ENCODE results near the gene LMOD2.

The LMOD2 gene

GRCh38 chr7:123663200-123663599, 7.5 kb downstream of the LMOD2 start:
- Histone ChIP-seq H3K4me3 (ENCODE audit: low read length) (no peak overlapping the region), H3K9ac (ENCODE audit: low read length) (no peak overlapping the region), H4K20me1 (ENCODE audit: insufficient read depth, low read length) (no peaks in the 10 kb centered on the region), H3K9me3 (ENCODE audit: insufficient read depth, low read length) (no peaks in the 10 kb centered on the region), H3K4me2 (ENCODE audit: low read length) (no peak overlapping the region), H3K4me1 (ENCODE audit: low read length) (no peaks in the 10 kb centered on the region), H3K79me2 (ENCODE audit: low read length) (no peaks in the 10 kb centered on the region), H3K27me3 (ENCODE audit: low read depth, low read length) (no peaks in the 10 kb centered on the region), H3K27ac (ENCODE audit: low read length) (no peak overlapping the region), H3K36me3 (replicated peaks; ENCODE audit: low read depth, low read length) (no peaks in the 10 kb centered on the region), H2AFZ (ENCODE audit: low read depth, low read length) (no peak overlapping the region)
- TF ChIP-seq CTCF (IDR thresholded peaks at IDR 0.05; ENCODE audit: low read depth, low read length) (no peak), EZH2phosphoT487 (IDR thresholded peaks at IDR 0.05; ENCODE audit: low read depth) (no peak)

DNA sequence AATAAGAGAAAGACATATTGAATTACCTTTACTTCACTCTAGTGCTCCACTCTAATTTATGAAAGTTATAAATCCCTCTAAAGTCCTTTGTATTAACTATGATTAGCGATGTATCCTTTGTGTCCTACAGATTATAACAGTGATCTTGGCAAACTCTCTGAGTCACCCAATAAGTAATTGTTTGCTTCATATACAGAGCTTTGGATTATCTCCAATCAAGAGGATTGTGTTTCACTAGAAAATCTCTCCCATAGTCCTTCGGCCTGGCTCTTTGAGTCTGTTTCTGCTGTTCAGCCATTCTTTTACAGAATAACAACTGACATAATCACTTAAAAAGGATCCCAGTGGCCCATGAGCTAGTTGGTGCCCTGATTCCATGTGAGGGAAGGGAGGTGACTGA, 9.5 kb downstream of the LMOD2 start:
- H3K4me2 ChIP-seq (ENCODE audit: low read length), result no peak overlapping the region
- H3K79me2 ChIP-seq (ENCODE audit: low read length), result no peaks in the 10 kb centered on the region
- no peaks in the 10 kb centered on the region for H4K20me1 ChIP-seq (ENCODE audit: insufficient read depth, low read length)
- H3K4me3 ChIP-seq (ENCODE audit: low read length), result no peak overlapping the region
- H2AFZ ChIP-seq (ENCODE audit: low read depth, low read length), result no peak overlapping the region
- H3K27ac ChIP-seq (ENCODE audit: low read length), result no peak overlapping the region
- H3K9me3 ChIP-seq (ENCODE audit: insufficient read depth, low read length), result no peaks in the 10 kb centered on the region
- H3K27me3 ChIP-seq (ENCODE audit: low read depth, low read length), result no peaks in the 10 kb centered on the region
- no peaks in the 10 kb centered on the region for H3K4me1 ChIP-seq (ENCODE audit: low read length)
- H3K36me3 ChIP-seq (replicated peaks; ENCODE audit: low read depth, low read length), result no peaks in the 10 kb centered on the region
- no peak overlapping the region for H3K9ac ChIP-seq (ENCODE audit: low read length)
- TF ChIP-seq CTCF (IDR thresholded peaks at IDR 0.05; ENCODE audit: low read depth, low read length) (no peak), EZH2phosphoT487 (IDR thresholded peaks at IDR 0.05; ENCODE audit: low read depth) (no peak)

DNA sequence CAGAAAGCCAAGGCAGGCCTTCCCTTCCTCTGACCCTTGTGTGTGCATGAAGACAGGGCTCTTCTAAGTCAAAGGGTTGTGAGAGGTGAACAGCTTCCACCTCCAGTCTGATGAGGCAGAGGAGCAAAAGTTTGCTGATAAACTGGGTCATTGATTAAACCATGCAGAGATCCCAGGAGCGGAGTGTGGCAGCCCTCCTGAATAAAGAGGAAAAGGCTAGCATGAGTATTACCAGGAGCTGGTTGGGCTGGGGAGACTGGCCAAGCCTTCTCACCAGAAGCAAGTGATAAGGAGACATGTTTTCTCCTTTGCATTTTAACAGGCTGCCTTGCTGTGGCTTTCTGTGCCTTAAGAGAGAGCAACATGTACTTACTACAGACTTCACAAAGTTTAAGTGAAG, 10.2 kb downstream of the LMOD2 start:
- no peaks in the 10 kb centered on the region for H3K4me1 ChIP-seq (ENCODE audit: low read length)
- no peaks in the 10 kb centered on the region for H3K79me2 ChIP-seq (ENCODE audit: low read length)
- no peak overlapping the region for H3K4me2 ChIP-seq (ENCODE audit: low read length)
- H3K36me3 ChIP-seq (replicated peaks; ENCODE audit: low read depth, low read length), result no peaks in the 10 kb centered on the region
- no peaks in the 10 kb centered on the region for H3K27me3 ChIP-seq (ENCODE audit: low read depth, low read length)
- H3K9ac ChIP-seq (ENCODE audit: low read length), result no peak overlapping the region
- no peak overlapping the region for H3K27ac ChIP-seq (ENCODE audit: low read length)
- no peak overlapping the region for H3K4me3 ChIP-seq (ENCODE audit: low read length)
- TF ChIP-seq EZH2phosphoT487 (IDR thresholded peaks at IDR 0.05; ENCODE audit: low read depth) (no peak), CTCF (IDR thresholded peaks at IDR 0.05; ENCODE audit: low read depth, low read length) (no peak)
- no peaks in the 10 kb centered on the region for H4K20me1 ChIP-seq (ENCODE audit: insufficient read depth, low read length)
- no peaks in the 10 kb centered on the region for H3K9me3 ChIP-seq (ENCODE audit: insufficient read depth, low read length)
- no peak overlapping the region for H2AFZ ChIP-seq (ENCODE audit: low read depth, low read length)

DNA sequence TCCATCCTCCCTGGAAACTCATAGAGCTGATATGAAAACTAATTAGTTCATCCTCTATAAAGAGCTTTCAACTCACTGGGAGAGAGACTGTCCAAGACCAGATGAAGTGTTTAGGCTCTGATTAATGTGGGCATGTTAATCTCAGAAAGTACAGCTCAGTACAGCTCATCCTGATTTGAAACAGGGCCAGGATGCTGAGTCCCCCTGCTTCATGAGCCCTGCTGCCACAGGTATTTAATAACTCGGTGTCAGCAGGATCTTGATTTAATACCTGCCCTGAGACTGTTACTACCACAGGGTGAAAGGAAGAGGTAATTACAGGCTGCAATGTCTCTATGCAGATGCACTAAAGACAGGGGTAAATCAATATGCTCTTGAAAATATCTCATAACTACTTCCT, 10.8 kb downstream of the LMOD2 start:
- Histone ChIP-seq H3K4me2 (ENCODE audit: low read length) (no peak overlapping the region), H3K4me3 (ENCODE audit: low read length) (no peak overlapping the region), H3K79me2 (ENCODE audit: low read length) (no peaks in the 10 kb centered on the region), H3K9ac (ENCODE audit: low read length) (no peak overlapping the region), H3K36me3 (replicated peaks; ENCODE audit: low read depth, low read length) (no peaks in the 10 kb centered on the region), H4K20me1 (ENCODE audit: insufficient read depth, low read length) (no peaks in the 10 kb centered on the region), H3K4me1 (ENCODE audit: low read length) (no peaks in the 10 kb centered on the region), H3K27ac (ENCODE audit: low read length) (no peak overlapping the region), H3K9me3 (ENCODE audit: insufficient read depth, low read length) (no peaks in the 10 kb centered on the region), H2AFZ (ENCODE audit: low read depth, low read length) (no peak overlapping the region), H3K27me3 (ENCODE audit: low read depth, low read length) (no peaks in the 10 kb centered on the region)
- no peak for TF ChIP-seq CTCF (IDR thresholded peaks at IDR 0.05; ENCODE audit: low read depth, low read length)
- TF ChIP-seq EZH2phosphoT487 (IDR thresholded peaks at IDR 0.05; ENCODE audit: low read depth), result no peak

Data from OCI-LY3 (cell line).